Karpas-422 (cell line): ENCODE results near the gene CLDN10. TPM values are rescaled to one million over a fixed set of nuclear protein-coding genes. Genes with fewer than 3 reads are reported as not detected.

Source experiments
- DNase-seq: peaks from one replicate; pipeline ENCODE4 v3.0.0-alpha.2; 2015
- H2AFZ ChIP-seq: fragments of 200-600 bp; sonication (generic); 2 replicates; pipeline ENCODE4 v1.6.1; 2014; ENCODE audit warnings: antibody characterized with exemption, low read length, mixed read lengths
- H3K27ac ChIP-seq: fragments of 200-600 bp; sonication (generic); 2 replicates; pipeline ENCODE4 v1.5.1; 2014; ENCODE audit warnings: mild to moderate bottlenecking, low read length, moderate library complexity
- H3K27me3 ChIP-seq: fragments of 200-600 bp; sonication (generic); 2 replicates; pipeline ENCODE4 v1.6.1; 2014; ENCODE audit warnings: low read length, mixed read lengths
- H3K36me3 ChIP-seq: fragments of 200-600 bp; sonication (generic); 2 replicates; pipeline ENCODE4 v1.6.1; 2014; ENCODE audit warnings: low read length, mixed read lengths; ENCODE audit not compliant: insufficient read depth
- H3K4me1 ChIP-seq: fragments of 200-600 bp; sonication (generic); 2 replicates; pipeline ENCODE4 v1.6.1; 2014; ENCODE audit warnings: mild to moderate bottlenecking, low read length, mixed read lengths
- H3K4me2 ChIP-seq: fragments of 200-600 bp; sonication (generic); 2 replicates; pipeline ENCODE4 v1.6.1; 2014; ENCODE audit warnings: low read length, low read depth, mild to moderate bottlenecking; ENCODE audit not compliant: poor library complexity, severe bottlenecking
- H3K4me3 ChIP-seq: fragments of 200-600 bp; sonication (generic); 2 replicates; pipeline ENCODE4 v1.5.1; 2014; ENCODE audit warnings: mild to moderate bottlenecking, antibody characterized with exemption, low read length, mixed read lengths
- H3K79me2 ChIP-seq: fragments of 200-600 bp; sonication (generic); 2 replicates; pipeline ENCODE4 v1.6.1; 2014; ENCODE audit warnings: mild to moderate bottlenecking, low read length, mixed read lengths
- H3K9ac ChIP-seq: fragments of 200-600 bp; sonication (generic); 2 replicates; pipeline ENCODE4 v1.6.0; 2014; ENCODE audit warnings: low read length
- H3K9me2 ChIP-seq: fragments of 200-600 bp; sonication (generic), shearing (Covaris generic); replicated peaks from 2 replicates; pipeline ENCODE4 v1.6.0; 2014; ENCODE audit warnings: mild to moderate bottlenecking, low read length, moderate library complexity; ENCODE audit not compliant: insufficient read depth
- H3K9me3 ChIP-seq: fragments of 300-700, 200-600 bp; sonication (generic); 2 replicates; pipeline ENCODE4 v1.6.1; 2014; ENCODE audit warnings: low read length, mixed read lengths
- H4K20me1 ChIP-seq: fragments of 200-600 bp; sonication (generic); 2 replicates; pipeline ENCODE4 v1.6.1; 2014; ENCODE audit warnings: mild to moderate bottlenecking, antibody characterized with exemption, low read length, low read depth; ENCODE audit not compliant: insufficient read depth
- total RNA-seq: library from RNA; depleted of rRNA; stranded (reverse); fragments of >200 nt; shearing (Covaris generic); gene quantifications from 2 replicates; pipeline ENCODE4 v1.2.3, GENCODE V29; 2014; ENCODE audit warnings: low replicate concordance

The CLDN10 gene
- total RNA-seq, 1 experiment from 2014 or later: not detected

- Histone ChIP-seq H3K9me3 (no peaks in the 10 kb centered on the region), H3K9ac (no peak overlapping the region), H3K4me2 (no peak overlapping the region), H2AFZ (no peak overlapping the region), H4K20me1 (no peaks in the 10 kb centered on the region), H3K79me2 (no peaks in the 10 kb centered on the region), H3K4me1 (no peaks in the 10 kb centered on the region), H3K4me3 (no peak overlapping the region), H3K27ac (no peak overlapping the region), H3K9me2 (no peaks in the 10 kb centered on the region), H3K36me3 (no peaks in the 10 kb centered on the region), H3K27me3 (no peaks in the 10 kb centered on the region)
- DNase-seq: no peak
These were observed 4.9 kb upstream of the CLDN10 start for GRCh38 chr13:95547531-95548167.

GRCh38 chr13:95552208-95552538, 347 bp upstream of the CLDN10 start:
- Histone ChIP-seq H3K36me3 (no peaks in the 10 kb centered on the region), H3K27me3 (no peaks in the 10 kb centered on the region), H3K9me2 (no peaks in the 10 kb centered on the region), H3K4me2 (no peak overlapping the region), H3K9ac (no peak overlapping the region), H2AFZ (no peak overlapping the region), H3K27ac (no peak overlapping the region), H3K9me3 (no peaks in the 10 kb centered on the region), H3K4me3 (no peak overlapping the region), H4K20me1 (no peaks in the 10 kb centered on the region), H3K79me2 (no peaks in the 10 kb centered on the region), H3K4me1 (no peaks in the 10 kb centered on the region)
- no peak for DNase-seq

- Histone ChIP-seq H3K27me3 (no peaks in the 10 kb centered on the region), H3K36me3 (no peaks in the 10 kb centered on the region), H3K9me3 (no peaks in the 10 kb centered on the region), H3K9me2 (no peaks in the 10 kb centered on the region), H4K20me1 (no peaks in the 10 kb centered on the region), H3K79me2 (no peaks in the 10 kb centered on the region), H3K27ac (no peak overlapping the region), H3K4me1 (no peaks in the 10 kb centered on the region), H2AFZ (no peak overlapping the region), H3K9ac (no peak overlapping the region), H3K4me3 (no peak overlapping the region), H3K4me2 (no peak overlapping the region)
- DNase-seq: no peak
These were observed 1.3 kb downstream of the CLDN10 start for GRCh38 chr13:95553581-95554385.

- H3K9me2 ChIP-seq: no peaks in the 10 kb centered on the region
- no peaks in the 10 kb centered on the region for H3K79me2 ChIP-seq
- H3K4me1 ChIP-seq: no peaks in the 10 kb centered on the region
- H3K9me3 ChIP-seq: no peaks in the 10 kb centered on the region
- H3K27ac ChIP-seq: no peak overlapping the region
- H3K9ac ChIP-seq: no peak overlapping the region
- DNase-seq: no peak
- no peaks in the 10 kb centered on the region for H3K27me3 ChIP-seq
- H3K4me3 ChIP-seq: no peak overlapping the region
- H3K4me2 ChIP-seq: no peak overlapping the region
- H2AFZ ChIP-seq: no peak overlapping the region
- no peaks in the 10 kb centered on the region for H3K36me3 ChIP-seq
- H4K20me1 ChIP-seq: no peaks in the 10 kb centered on the region
These were observed 4.5 kb downstream of the CLDN10 start for GRCh38 chr13:95557013-95557412.

- Histone ChIP-seq H3K36me3 (no peaks in the 10 kb centered on the region), H3K9me2 (no peaks in the 10 kb centered on the region), H2AFZ (no peak overlapping the region), H3K79me2 (no peaks in the 10 kb centered on the region), H3K9ac (no peak overlapping the region), H3K27ac (no peak overlapping the region), H3K4me3 (no peak overlapping the region), H3K4me1 (no peaks in the 10 kb centered on the region), H4K20me1 (no peaks in the 10 kb centered on the region), H3K9me3 (no peaks in the 10 kb centered on the region), H3K27me3 (no peaks in the 10 kb centered on the region), H3K4me2 (no peak overlapping the region)
- DNase-seq: no peak
These were observed 6.6 kb downstream of the CLDN10 start for GRCh38 chr13:95559100-95559499.

GRCh38 chr13:95560387-95560786, 7.9 kb downstream of the CLDN10 start:
- H3K36me3 ChIP-seq: no peaks in the 10 kb centered on the region
- no peak overlapping the region for H2AFZ ChIP-seq
- no peaks in the 10 kb centered on the region for H4K20me1 ChIP-seq

GRCh38 chr13:95564091-95564490, 11.6 kb downstream of the CLDN10 start:
- no peak overlapping the region for H3K9ac ChIP-seq
- no peak for DNase-seq

More at GRCh38 chr13:95560387-95560786, 7.9 kb downstream of the CLDN10 start:
- H3K27me3 ChIP-seq: no peaks in the 10 kb centered on the region
- no peak overlapping the region for H3K4me3 ChIP-seq
- no peak for DNase-seq
- H3K9me3 ChIP-seq: no peaks in the 10 kb centered on the region
- H3K4me1 ChIP-seq: no peaks in the 10 kb centered on the region
- no peak overlapping the region for H3K4me2 ChIP-seq
- H3K27ac ChIP-seq: no peak overlapping the region
- no peak overlapping the region for H3K9ac ChIP-seq
- no peaks in the 10 kb centered on the region for H3K9me2 ChIP-seq
- H3K79me2 ChIP-seq: no peaks in the 10 kb centered on the region

GRCh38 chr13:95564733-95565291, 12.3 kb downstream of the CLDN10 start:
- no peak overlapping the region for H2AFZ ChIP-seq
- no peak overlapping the region for H3K4me2 ChIP-seq
- no peak overlapping the region for H3K9ac ChIP-seq
- H4K20me1 ChIP-seq: no peaks in the 10 kb centered on the region
- H3K9me2 ChIP-seq: no peaks in the 10 kb centered on the region
- H3K27ac ChIP-seq: no peak overlapping the region
- H3K79me2 ChIP-seq: no peaks in the 10 kb centered on the region
- no peaks in the 10 kb centered on the region for H3K4me1 ChIP-seq
- H3K9me3 ChIP-seq: no peaks in the 10 kb centered on the region
- no peaks in the 10 kb centered on the region for H3K36me3 ChIP-seq
- no peak for DNase-seq
- no peak overlapping the region for H3K4me3 ChIP-seq
- no peaks in the 10 kb centered on the region for H3K27me3 ChIP-seq

More at GRCh38 chr13:95564091-95564490, 11.6 kb downstream of the CLDN10 start:
- H3K9me2 ChIP-seq: no peaks in the 10 kb centered on the region
- H3K27ac ChIP-seq: no peak overlapping the region
- no peaks in the 10 kb centered on the region for H3K36me3 ChIP-seq
- H2AFZ ChIP-seq: no peak overlapping the region
- H4K20me1 ChIP-seq: no peaks in the 10 kb centered on the region
- H3K4me1 ChIP-seq: no peaks in the 10 kb centered on the region
- no peak overlapping the region for H3K4me3 ChIP-seq
- H3K9me3 ChIP-seq: no peaks in the 10 kb centered on the region
- H3K79me2 ChIP-seq: no peaks in the 10 kb centered on the region
- H3K4me2 ChIP-seq: no peak overlapping the region
- no peaks in the 10 kb centered on the region for H3K27me3 ChIP-seq
